ENCODE results near the gene TRIM6.
"Not testable (repeated sequence)": the region's sequence is repeated elsewhere in the genome, so short reads cannot be mapped to it uniquely, and the experiment has no call there.

Gene TRIM6

GRCh38 chr11:5605849-5606248 is 9.4 kb downstream of the TRIM6 start:
- DNase-seq: no peak

GRCh38 chr11:5608808-5609207 is 12.4 kb downstream of the TRIM6 start:
- DNase-seq: no peak

GRCh38 chr11:5610446-5610845 is 14.0 kb downstream of the TRIM6 start:
- DNase-seq: no peak

- no peak for DNase-seq
Observed at GRCh38 chr11:5611627-5612026, 15.2 kb downstream of the TRIM6 start.

- DNase-seq: no peak
Observed at GRCh38 chr11:5618807-5619206, 22.4 kb downstream of the TRIM6 start.

GRCh38 chr11:5620651-5621521 is 24.4 kb downstream of the TRIM6 start:
- DNase-seq: no peak

GRCh38 chr11:5621580-5621979 is 25.1 kb downstream of the TRIM6 start:
- no peak for DNase-seq

- DNase-seq: no peak
Observed at GRCh38 chr11:5622802-5623201, 26.4 kb downstream of the TRIM6 start.

- DNase-seq: peak; percentile 25
Observed at GRCh38 chr11:5624489-5625279, 28.2 kb downstream of the TRIM6 start, which contains the start of gene TRIM34. TRIM34 (plus strand) TSS chr11:5625001; CDS start chr11:5632332, 7,331 bp downstream.

GRCh38 chr11:5625281-5625680 is 28.8 kb downstream of the TRIM6 start:
- no peak for DNase-seq

GRCh38 chr11:5626196-5626595 is 29.8 kb downstream of the TRIM6 start:
- no peak for DNase-seq

GRCh38 chr11:5631417-5631816 is 35.0 kb downstream of the TRIM6 start:
- DNase-seq: no peak

- DNase-seq: no peak
Observed at GRCh38 chr11:5631969-5632635, 35.7 kb downstream of the TRIM6 start.

GRCh38 chr11:5639953-5640352 is 43.5 kb downstream of the TRIM6 start:
- DNase-seq: no peak

- no peak for DNase-seq
Observed at GRCh38 chr11:5643585-5643984, 47.1 kb downstream of the TRIM6 start.

- no peak for DNase-seq
Observed at GRCh38 chr11:5646139-5646538, 49.7 kb downstream of the TRIM6 start.

GRCh38 chr11:5655474-5655873 is 59.0 kb downstream of the TRIM6 start:
- no peak for DNase-seq

GRCh38 chr11:5656956-5657355 is 60.5 kb downstream of the TRIM6 start:
- DNase-seq: not testable (repeated sequence)

GRCh38 chr11:5658318-5658717 is 61.9 kb downstream of the TRIM6 start:
- DNase-seq: no peak
